GM19324 (cell line): ENCODE data around the gene SCNN1G.

Source experiments
- ATAC-seq: cut with Tn5 transposase; IDR thresholded peaks from one replicate; pipeline ENCODE4 v1.9.1; 2021; ENCODE audit warnings: mild to moderate bottlenecking, moderate library complexity; ENCODE audit not compliant: unreplicated experiment, low FRiP score

The SCNN1G gene

GRCh38 chr16:23194497-23195221 is 12.1 kb downstream of the SCNN1G start:
- ATAC-seq = no peak

GRCh38 chr16:23195366-23195978 is 12.9 kb downstream of the SCNN1G start:
- no peak for ATAC-seq

GRCh38 chr16:23196539-23196938 is 14.0 kb downstream of the SCNN1G start:
- ATAC-seq = no peak

GRCh38 chr16:23202166-23202565 is 19.6 kb downstream of the SCNN1G start:
- no peak for ATAC-seq

GRCh38 chr16:23206986-23207385 is 24.4 kb downstream of the SCNN1G start:
- ATAC-seq = no peak

- ATAC-seq = no peak
Measured at GRCh38 chr16:23207485-23207884, 24.9 kb downstream of the SCNN1G start.

GRCh38 chr16:23209606-23210005 is 27.1 kb downstream of the SCNN1G start:
- no peak for ATAC-seq

- ATAC-seq = no peak
Measured at GRCh38 chr16:23213831-23214230, 31.3 kb downstream of the SCNN1G start.

GRCh38 chr16:23214796-23215195 is 32.3 kb downstream of the SCNN1G start:
- no peak for ATAC-seq

- no peak for ATAC-seq
Measured at GRCh38 chr16:23215435-23215834, 32.9 kb downstream of the SCNN1G start.

- no peak for ATAC-seq
Measured at GRCh38 chr16:23216658-23217246, 34.2 kb downstream of the SCNN1G start.

- no peak for ATAC-seq
Measured at GRCh38 chr16:23217646-23218045, 35.1 kb downstream of the SCNN1G start.

GRCh38 chr16:23222929-23223328 is 40.4 kb downstream of the SCNN1G start:
- ATAC-seq = no peak

- ATAC-seq = no peak
Measured at GRCh38 chr16:23223368-23223767, 40.8 kb downstream of the SCNN1G start.

GRCh38 chr16:23225109-23225508 is 42.6 kb downstream of the SCNN1G start:
- no peak for ATAC-seq

- ATAC-seq = no peak
Measured at GRCh38 chr16:23225634-23226033, 43.1 kb downstream of the SCNN1G start.

GRCh38 chr16:23227529-23227928 is 45.0 kb downstream of the SCNN1G start:
- no peak for ATAC-seq

GRCh38 chr16:23229714-23230113 is 47.2 kb downstream of the SCNN1G start:
- no peak for ATAC-seq

- no peak for ATAC-seq
Measured at GRCh38 chr16:23232806-23233205, 50.3 kb downstream of the SCNN1G start.

GRCh38 chr16:23235176-23235575 is 52.6 kb downstream of the SCNN1G start:
- ATAC-seq = no peak

- no peak for ATAC-seq
Measured at GRCh38 chr16:23236983-23237382, 54.4 kb downstream of the SCNN1G start.

GRCh38 chr16:23240994-23241393 is 58.4 kb downstream of the SCNN1G start:
- no peak for ATAC-seq
